HEK293 (cell line): ENCODE measurements around the gene LXN.

Source experiments
- HOXD13 ChIP-seq: sonication (generic); formaldehyde crosslinking; IDR thresholded peaks from 2 replicates; pipeline ENCODE4 v1.8.0; 2022; ENCODE audit warnings: missing genetic modification reagents, borderline replicate concordance
- TCF7L2 ChIP-seq: IDR thresholded peaks from 2 replicates; pipeline ENCODE4 v1.6.1; 2011; ENCODE audit warnings: low read depth, mild to moderate bottlenecking, inconsistent platforms, low read length, moderate library complexity, borderline replicate concordance
- TF ChIP-seq, protein P1 (sequence below): fragments of 450-650 bp; formaldehyde crosslinking; IDR thresholded peaks from 2 replicates; pipeline ENCODE4 v1.5.1; 2016; ENCODE audit warnings: missing biosample characterization, missing genetic modification characterization

- TF ChIP-seq TCF7L2: no peak
- TF ChIP-seq, protein P1, sequence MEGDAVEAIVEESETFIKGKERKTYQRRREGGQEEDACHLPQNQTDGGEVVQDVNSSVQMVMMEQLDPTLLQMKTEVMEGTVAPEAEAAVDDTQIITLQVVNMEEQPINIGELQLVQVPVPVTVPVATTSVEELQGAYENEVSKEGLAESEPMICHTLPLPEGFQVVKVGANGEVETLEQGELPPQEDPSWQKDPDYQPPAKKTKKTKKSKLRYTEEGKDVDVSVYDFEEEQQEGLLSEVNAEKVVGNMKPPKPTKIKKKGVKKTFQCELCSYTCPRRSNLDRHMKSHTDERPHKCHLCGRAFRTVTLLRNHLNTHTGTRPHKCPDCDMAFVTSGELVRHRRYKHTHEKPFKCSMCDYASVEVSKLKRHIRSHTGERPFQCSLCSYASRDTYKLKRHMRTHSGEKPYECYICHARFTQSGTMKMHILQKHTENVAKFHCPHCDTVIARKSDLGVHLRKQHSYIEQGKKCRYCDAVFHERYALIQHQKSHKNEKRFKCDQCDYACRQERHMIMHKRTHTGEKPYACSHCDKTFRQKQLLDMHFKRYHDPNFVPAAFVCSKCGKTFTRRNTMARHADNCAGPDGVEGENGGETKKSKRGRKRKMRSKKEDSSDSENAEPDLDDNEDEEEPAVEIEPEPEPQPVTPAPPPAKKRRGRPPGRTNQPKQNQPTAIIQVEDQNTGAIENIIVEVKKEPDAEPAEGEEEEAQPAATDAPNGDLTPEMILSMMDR (tag by site-specific recombination): no peak
- no peak for TF ChIP-seq HOXD13
These were observed 6.2 kb upstream of the LXN start for GRCh38 chr3:158678687-158679086.
